22Rv1 (cell line): ENCODE measurements around the gene OST4.
"Not testable (repeated sequence)": the region's sequence is repeated elsewhere in the genome, so short reads cannot be mapped to it uniquely, and the experiment has no call there.

Experiments used
- H3K27ac ChIP-seq: fragments of 450-650 bp; 2 replicates; pipeline ENCODE4 v1.5.1; 2017
- CTCF ChIP-seq: fragments of 450-650 bp; IDR thresholded peaks from 2 replicates; pipeline ENCODE4 v1.5.1; 2017; ENCODE audit warnings: mild to moderate bottlenecking
- ZFX ChIP-seq: fragments of 450-650 bp; IDR thresholded peaks from 2 replicates; pipeline ENCODE4 v1.6.1; 2017; ENCODE audit warnings: antibody characterized with exemption, borderline replicate concordance

OST4 gene

GRCh38 chr2:27071277-27071989 lies at the start of gene OST4:
Gene OST4 (minus strand): TSS chr2:27071654.
- TF ChIP-seq CTCF, result peak; percentile 12; the same call in 1 of the 2 replicates
- no peak for TF ChIP-seq ZFX
- H3K27ac ChIP-seq, result peak within 1 kb of the TSS; percentile 78

DNA sequence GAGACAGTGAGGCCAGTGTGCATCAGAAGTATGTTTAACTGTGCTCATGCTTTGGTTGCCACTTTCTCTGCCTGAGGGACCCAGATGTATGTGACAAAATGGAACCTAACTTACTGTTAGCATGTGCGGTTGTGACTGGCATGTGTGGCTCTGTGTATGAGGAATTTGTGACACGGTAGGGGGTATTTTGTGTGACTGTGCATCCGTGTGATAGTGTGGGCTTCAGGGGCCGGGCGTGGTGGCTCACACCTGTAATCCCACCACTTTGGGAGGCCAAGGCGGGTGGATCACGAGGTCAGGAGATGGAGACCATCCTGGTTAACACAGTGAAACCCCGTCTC lies 47.8 kb upstream of the OST4 start:
- H3K27ac ChIP-seq, result peak overlapping the region; percentile 58; the same call in 1 of the 2 replicates

- H3K27ac ChIP-seq, result peak within 1 kb of the TSS; percentile 58
- peak; percentile 18; the same call in 1 of the 2 replicates for TF ChIP-seq CTCF
- no peak for TF ChIP-seq ZFX
Measured at GRCh38 chr2:27118525-27119329, 47.3 kb upstream of the OST4 start, which contains the start of gene CGREF1. Gene CGREF1 (minus strand): TSS chr2:27119128. CDS start chr2:27104366, 14,762 bp downstream.

- no peak for TF ChIP-seq ZFX
- TF ChIP-seq CTCF, result no peak
- H3K27ac ChIP-seq, result peak overlapping the region; percentile 58
Measured at GRCh38 chr2:27117995-27118524, 46.6 kb upstream of the OST4 start.

- H3K27ac ChIP-seq, result no peak overlapping the region
- TF ChIP-seq ZFX, result no peak
- no peak for TF ChIP-seq CTCF
Measured at GRCh38 chr2:27115519-27115918, 44.1 kb upstream of the OST4 start.

GRCh38 chr2:27111392-27112078 lies 40.1 kb upstream of the OST4 start:
- not testable (repeated sequence) for H3K27ac ChIP-seq

DNA sequence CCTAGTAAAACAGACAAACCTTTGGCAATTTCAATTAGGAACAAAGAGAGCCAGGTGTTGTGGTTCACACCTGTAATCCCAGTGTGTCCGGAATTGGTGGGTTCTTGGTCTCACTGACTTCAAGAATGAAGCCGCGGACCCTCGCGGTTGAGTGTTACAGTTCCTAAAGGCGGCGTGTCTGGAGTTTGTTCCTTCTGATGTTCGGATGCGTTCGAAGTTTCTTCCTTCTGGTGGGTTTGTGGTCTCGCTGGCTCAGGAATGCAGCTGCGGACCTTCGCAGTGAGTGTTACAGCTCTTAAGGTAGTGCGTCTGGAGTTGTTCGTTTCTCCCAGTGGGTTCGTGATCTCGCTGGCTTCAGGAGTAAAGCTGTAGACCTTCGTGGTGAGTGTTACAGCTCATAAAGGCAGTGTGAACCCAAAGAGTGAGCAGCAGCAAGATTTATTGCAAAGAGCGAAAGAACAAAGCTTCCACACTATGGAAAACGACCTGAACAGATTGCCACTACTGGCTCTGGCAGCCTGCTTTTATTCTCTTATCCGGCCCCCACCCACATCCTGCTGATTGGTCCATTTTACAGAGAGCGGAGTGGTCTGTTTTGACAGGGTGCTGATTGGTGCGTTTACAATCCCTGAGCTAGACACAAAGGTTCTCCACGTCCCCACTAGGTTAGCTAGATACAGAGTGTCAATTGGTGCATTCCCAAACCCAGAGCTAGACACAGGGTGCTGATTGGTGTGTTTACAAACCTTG lies 39.3 kb upstream of the OST4 start:
- not testable (repeated sequence) for H3K27ac ChIP-seq

GRCh38 chr2:27109083-27109482 lies 37.6 kb upstream of the OST4 start:
- TF ChIP-seq ZFX (no peak), CTCF (no peak)

More at GRCh38 chr2:27109083-27109482, 37.6 kb upstream of the OST4 start:
- no peak overlapping the region for H3K27ac ChIP-seq
